ENCODE data around the gene POU4F1.
"Not testable (repeated sequence)": the region's sequence is repeated elsewhere in the genome, so short reads cannot be mapped to it uniquely, and the experiment has no call there.

The POU4F1 gene

DNA sequence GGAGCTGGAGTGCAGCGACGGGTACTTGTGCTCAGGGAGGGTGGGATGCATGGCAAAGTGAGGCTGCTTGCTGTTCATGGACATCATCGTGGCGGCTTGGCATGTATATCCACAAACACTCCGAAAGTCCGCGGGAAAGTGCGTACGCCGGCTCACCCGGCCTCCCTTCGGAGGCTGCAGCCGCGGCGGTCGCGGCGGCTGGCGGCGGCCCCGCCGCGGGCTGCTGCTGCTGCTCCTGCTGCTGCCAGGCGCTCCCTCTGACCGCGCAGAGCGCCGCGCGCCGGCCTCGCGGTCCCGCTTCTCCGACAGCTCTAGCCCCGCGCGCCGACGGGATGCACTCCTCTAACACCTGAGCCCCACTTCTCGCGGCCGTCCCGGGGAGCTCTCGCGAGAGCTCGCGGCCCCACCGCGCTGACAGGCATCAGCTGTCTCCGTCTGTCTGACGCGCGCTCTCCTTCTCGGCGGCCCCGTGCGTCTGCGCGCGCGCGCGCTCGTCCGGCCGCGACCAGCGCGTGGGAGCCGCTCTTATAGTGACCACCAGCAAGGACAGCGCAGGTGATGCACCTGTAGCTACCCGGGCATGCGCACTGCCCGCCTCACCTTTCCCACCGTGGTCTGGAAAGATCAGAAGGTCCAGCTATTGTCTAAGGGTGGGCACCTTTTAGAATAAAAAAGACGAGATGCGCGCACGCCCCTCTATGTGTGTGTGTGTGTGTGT lies at the start of gene POU4F1:
POU4F1 (minus strand) TSS at position 313 of the 718 bp plus-strand sequence; CDS start at position 87, 226 bp downstream.
- no peak for DNase-seq (ENCODE audit: low read depth in 1 of 2, low spot score in 1 of 2)
- in situ Hi-C loops (cut with HindIII; ENCODE audit: low pct_unique_long_range_greater_than_20kb, low sequenced_read_pairs), result no loop called here
- no peak for TF ChIP-seq JUND (IDR thresholded peaks at IDR 0.05; ENCODE audit: low read depth)

DNA sequence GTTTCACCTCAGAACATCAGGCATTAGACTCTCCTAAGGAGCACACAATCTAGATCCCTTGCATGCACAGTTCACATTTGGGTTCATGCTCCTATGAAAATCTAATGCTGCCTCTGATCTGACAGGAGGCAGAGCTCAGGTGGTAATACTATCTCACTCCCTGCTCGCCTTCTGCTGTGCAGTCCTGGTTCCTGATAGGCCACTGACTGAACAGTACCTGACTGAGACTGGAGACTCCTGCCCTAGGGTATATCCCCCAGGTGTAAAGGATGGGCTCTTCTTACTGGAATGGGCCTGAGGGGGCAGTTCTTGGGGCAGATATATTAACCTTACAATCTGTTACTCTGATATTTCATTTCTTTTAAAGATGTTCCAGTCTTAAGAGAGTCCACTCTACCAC lies 49.3 kb upstream of the POU4F1 start:
- in situ Hi-C loops (cut with HindIII; ENCODE audit: low pct_unique_long_range_greater_than_20kb, low sequenced_read_pairs), result no loop called here

DNA sequence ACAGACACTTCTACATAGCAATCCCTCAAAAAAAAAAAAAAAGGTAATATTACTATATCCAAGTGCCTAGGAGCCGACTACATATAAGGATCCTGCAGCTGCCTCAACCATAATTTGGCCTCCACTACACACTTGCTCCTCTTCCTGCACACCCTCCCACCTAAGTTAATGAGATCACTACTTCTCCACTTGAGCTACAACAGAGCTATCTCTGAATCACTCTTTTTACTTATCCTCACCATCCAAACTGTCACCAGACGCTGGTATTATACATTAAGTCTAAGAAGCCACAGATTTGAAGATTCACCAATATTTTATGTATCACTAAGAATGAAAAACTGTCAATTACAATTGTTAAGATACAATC lies 47.3 kb upstream of the POU4F1 start:
- no peak for DNase-seq (ENCODE audit: low read depth in 1 of 2, low spot score in 1 of 2)
- in situ Hi-C loops (cut with HindIII; ENCODE audit: low pct_unique_long_range_greater_than_20kb, low sequenced_read_pairs), result no loop called here
- no peak for TF ChIP-seq JUND (IDR thresholded peaks at IDR 0.05; ENCODE audit: low read depth)

More for the DNA sequence above, 49.3 kb upstream of the POU4F1 start:
- TF ChIP-seq JUND (IDR thresholded peaks at IDR 0.05; ENCODE audit: low read depth), result no peak
- DNase-seq (ENCODE audit: low read depth in 1 of 2, low spot score in 1 of 2), result no peak

DNA sequence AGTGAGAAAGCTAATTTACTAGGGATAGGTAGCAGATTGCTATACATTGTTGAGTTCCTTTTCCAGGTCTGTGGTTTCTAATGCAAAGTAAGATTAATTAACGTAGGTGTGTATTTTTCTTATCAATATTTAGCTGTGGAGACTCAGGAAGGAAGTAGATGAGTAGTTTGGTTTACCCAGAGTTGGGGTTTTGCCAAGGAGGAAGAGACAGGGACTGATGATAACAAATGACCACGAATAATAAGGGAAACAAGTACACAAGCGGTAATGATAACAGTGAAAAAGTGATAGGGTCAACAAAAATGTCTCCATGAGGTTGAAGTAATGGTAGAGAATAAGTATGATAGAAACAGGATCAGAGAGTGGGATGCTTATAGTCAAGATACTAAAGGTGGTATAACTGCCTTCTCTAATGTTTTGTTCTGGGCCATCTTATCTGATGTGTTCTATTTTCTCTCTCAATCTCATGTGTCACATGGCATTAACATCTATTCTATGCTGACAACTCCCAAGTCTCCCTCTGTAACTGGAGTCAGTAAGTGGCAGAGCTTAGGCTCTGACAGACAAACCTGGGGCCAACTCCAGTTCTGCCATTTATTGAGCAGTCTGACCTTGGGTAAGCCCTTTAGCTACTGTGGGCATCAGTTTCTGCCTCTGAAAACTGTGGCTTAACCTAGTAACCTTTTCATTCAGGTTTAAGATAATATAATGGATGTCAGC lies 46.8 kb upstream of the POU4F1 start:
- TF ChIP-seq JUND (IDR thresholded peaks at IDR 0.05; ENCODE audit: low read depth), result no peak
- DNase-seq (ENCODE audit: low read depth in 1 of 2, low spot score in 1 of 2), result no peak
- in situ Hi-C loops (cut with HindIII; ENCODE audit: low pct_unique_long_range_greater_than_20kb, low sequenced_read_pairs), result no loop called here

GRCh38 chr13:78647109-78647678 lies 43.8 kb upstream of the POU4F1 start:
- in situ Hi-C loops (cut with HindIII; ENCODE audit: low pct_unique_long_range_greater_than_20kb, low sequenced_read_pairs); DNase-seq (ENCODE audit: low read depth in 1 of 2, low spot score in 1 of 2): not testable (repeated sequence)

DNA sequence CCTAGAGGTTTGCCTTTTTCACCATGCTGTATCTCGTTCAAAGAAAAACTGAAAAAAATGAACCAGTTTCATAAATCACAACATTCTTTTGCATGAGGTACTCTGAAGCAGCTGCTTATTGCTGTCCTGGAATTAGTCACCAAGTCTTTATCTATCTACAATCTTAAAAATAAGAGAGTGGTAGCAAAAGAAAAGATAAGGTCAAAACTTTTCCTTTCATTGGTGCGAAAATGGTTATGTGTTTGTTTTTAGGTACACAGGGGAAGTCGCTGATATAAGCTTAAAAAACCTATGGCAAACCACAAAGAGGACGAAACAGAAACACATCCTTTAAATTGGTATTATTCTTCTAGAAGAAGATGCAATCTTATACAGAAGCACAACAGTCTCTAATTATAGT lies 34.9 kb upstream of the POU4F1 start:
- in situ Hi-C loops (cut with HindIII; ENCODE audit: low pct_unique_long_range_greater_than_20kb, low sequenced_read_pairs), result no loop called here
- TF ChIP-seq JUND (IDR thresholded peaks at IDR 0.05; ENCODE audit: low read depth), result no peak
- no peak for DNase-seq (ENCODE audit: low read depth in 1 of 2, low spot score in 1 of 2)

DNA sequence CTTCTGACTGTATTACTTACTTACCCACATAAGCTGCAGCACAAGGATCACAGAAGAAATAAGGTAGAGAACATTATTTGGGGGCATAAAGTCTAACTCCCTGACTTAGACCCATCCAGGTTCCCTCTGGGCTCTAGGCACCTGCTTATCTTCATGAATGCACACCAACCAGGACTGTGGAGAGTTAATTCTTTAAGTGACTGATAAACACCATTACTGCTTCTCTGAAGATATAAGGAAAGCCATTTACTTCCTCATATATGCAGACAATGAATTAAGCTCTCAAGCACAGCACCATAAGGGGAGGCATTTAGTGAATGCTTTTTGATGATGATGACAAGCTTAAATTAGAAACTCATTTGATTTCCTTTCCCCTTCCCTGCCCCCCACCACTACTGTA lies 33.1 kb upstream of the POU4F1 start:
- no peak for DNase-seq (ENCODE audit: low read depth in 1 of 2, low spot score in 1 of 2)
- in situ Hi-C loops (cut with HindIII; ENCODE audit: low pct_unique_long_range_greater_than_20kb, low sequenced_read_pairs), result no loop called here
- no peak for TF ChIP-seq JUND (IDR thresholded peaks at IDR 0.05; ENCODE audit: low read depth)

DNA sequence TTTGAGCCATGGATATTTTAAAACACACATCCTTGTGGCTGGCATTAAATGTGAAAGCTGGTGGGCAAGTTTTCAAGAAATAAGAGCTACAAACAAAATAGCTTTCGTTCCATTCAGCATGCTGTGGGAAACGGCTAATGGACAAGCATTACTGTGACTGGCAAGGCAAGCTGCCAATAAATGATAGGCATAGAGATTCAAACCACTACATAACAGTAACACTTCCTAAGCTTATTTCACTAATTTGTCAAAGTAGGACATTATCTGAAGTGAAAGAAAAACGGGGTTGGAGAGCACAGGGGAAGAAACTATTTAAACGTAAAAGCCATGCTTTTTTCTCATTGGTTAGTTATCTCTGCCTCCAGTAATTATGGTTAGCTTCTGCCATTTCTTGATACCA lies 29.6 kb upstream of the POU4F1 start:
- DNase-seq (ENCODE audit: low read depth in 1 of 2, low spot score in 1 of 2), result no peak
- TF ChIP-seq JUND (IDR thresholded peaks at IDR 0.05; ENCODE audit: low read depth), result no peak
- in situ Hi-C loops (cut with HindIII; ENCODE audit: low pct_unique_long_range_greater_than_20kb, low sequenced_read_pairs), result no loop called here

DNA sequence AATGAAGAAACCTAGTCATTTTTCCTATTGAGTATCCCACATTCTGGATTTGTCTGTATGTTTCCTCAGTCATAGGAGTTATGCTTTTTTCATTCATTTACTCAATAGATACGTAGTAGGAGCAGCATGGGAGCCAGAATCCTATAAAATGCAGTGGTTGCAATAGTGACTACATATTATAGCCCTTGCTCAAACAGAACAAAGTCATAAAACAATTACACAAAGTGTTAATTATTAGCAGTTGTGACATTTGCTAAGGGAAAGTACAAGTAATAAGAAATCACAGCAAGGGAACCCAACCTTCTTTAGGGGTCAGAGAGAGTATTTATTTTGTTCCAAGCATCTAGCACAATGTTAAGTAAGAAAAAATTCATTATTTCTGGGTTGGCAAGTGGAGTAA lies 27.7 kb upstream of the POU4F1 start:
- in situ Hi-C loops (cut with HindIII; ENCODE audit: low pct_unique_long_range_greater_than_20kb, low sequenced_read_pairs), result no loop called here
- DNase-seq (ENCODE audit: low read depth in 1 of 2, low spot score in 1 of 2), result no peak
- no peak for TF ChIP-seq JUND (IDR thresholded peaks at IDR 0.05; ENCODE audit: low read depth)

DNA sequence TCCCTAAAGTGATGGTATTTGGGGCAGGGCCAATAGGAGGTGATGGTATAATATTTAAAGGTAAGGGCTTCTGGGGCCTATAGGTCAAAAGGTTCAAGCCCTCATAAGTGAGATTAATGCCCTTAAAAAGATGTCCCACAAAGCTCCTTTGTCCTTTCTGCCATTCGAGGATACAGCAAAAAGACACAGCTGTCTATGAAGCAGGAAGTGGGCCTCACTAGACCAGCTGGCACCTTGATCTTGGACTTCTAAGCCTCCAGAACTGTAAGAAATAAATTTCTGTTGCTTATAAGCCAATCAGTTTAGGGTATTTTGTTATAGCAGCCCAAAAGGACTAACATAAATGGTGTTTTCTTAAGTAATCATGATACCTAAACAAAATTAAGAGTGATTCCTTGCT lies 27.2 kb upstream of the POU4F1 start:
- DNase-seq (ENCODE audit: low read depth in 1 of 2, low spot score in 1 of 2), result no peak
- TF ChIP-seq JUND (IDR thresholded peaks at IDR 0.05; ENCODE audit: low read depth), result no peak
- in situ Hi-C loops (cut with HindIII; ENCODE audit: low pct_unique_long_range_greater_than_20kb, low sequenced_read_pairs), result no loop called here

DNA sequence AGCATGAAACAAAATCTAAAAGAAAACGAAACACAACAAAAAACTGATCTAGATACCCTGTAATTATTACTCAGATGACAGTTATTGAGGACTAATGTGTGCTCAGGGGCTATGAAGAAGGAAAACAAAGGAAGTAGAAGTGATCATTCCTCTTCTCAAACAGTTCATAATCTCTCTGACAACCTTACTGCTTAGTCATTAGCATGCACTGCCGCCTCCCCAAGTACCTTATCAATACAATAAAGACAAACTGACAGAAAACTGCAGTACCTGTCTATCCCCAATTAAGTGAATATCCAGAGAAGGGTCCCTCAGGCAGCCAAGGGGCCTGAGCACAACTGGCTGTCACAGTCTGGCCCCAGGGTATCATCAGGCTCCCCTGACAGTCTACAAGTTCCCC lies 22.0 kb upstream of the POU4F1 start:
- in situ Hi-C loops (cut with HindIII; ENCODE audit: low pct_unique_long_range_greater_than_20kb, low sequenced_read_pairs), result no loop called here
- TF ChIP-seq JUND (IDR thresholded peaks at IDR 0.05; ENCODE audit: low read depth), result no peak
- no peak for DNase-seq (ENCODE audit: low read depth in 1 of 2, low spot score in 1 of 2)

DNA sequence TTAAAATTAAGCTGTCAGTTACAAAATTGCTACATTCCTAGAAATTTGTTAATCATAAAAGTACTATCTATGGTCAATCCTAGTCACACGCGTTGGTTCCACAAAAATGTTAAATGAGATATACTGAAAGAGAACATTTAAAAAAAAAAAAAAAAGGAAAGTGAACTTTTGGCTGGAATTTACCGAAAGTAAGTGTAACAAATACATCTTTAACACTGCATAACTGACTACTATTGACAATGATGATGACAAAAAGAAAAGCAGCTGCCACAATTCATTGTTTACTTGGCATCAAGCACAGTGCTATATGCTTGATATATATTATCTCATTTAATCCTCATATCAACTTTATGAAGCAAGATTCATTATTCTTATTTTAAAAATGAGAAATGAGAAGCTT lies 19.8 kb upstream of the POU4F1 start:
- in situ Hi-C loops (cut with HindIII; ENCODE audit: low pct_unique_long_range_greater_than_20kb, low sequenced_read_pairs), result no loop called here
- TF ChIP-seq JUND (IDR thresholded peaks at IDR 0.05; ENCODE audit: low read depth), result no peak
- no peak for DNase-seq (ENCODE audit: low read depth in 1 of 2, low spot score in 1 of 2)

DNA sequence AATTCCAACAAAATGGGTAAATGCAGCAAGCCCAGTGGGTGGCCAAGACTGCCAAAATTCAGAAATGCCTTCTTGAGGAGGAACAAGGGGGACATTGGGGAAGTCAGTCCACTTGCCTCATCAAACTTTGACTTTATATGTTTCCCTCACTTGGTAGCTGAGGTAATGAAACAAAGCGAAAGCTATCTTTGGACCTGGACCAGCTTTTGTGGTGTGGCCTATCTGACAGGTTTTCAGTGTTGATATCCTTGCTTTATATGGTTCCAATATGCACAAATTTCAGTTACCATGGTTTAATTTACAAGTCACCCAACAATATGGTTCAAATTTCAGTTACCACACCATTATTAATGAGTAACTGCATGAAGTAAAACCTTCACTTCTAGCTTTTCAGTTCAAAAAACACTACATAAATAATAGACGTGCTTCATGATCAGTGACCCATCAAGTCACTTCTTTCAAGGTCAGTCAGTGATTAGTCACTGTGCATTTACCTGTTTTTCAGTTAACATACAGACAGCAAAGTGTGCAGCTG lies 17.7 kb upstream of the POU4F1 start:
- TF ChIP-seq JUND (IDR thresholded peaks at IDR 0.05; ENCODE audit: low read depth), result no peak
- no peak for DNase-seq (ENCODE audit: low read depth in 1 of 2, low spot score in 1 of 2)
- in situ Hi-C loops (cut with HindIII; ENCODE audit: low pct_unique_long_range_greater_than_20kb, low sequenced_read_pairs), result no loop called here

Measured in T47D (cell line).